WTC11 (cell line): Measurements from ENCODE around the gene NDUFAF2. TPM values are rescaled to one million over a fixed set of nuclear protein-coding genes. Genes with fewer than 3 reads are reported as not detected.

Experiments
- ATAC-seq: fragments of 200-7000 bp; cut with Tn5 transposase; 2 replicates; pipeline ENCODE4 v1.10.0; 2021; ENCODE audit warnings: mild to moderate bottlenecking, moderate library complexity
- CTCF ChIA-PET: fragments of 300-600 bp; sonication (Branson Sonifier 250); formaldehyde crosslinking; loops from one replicate; lab custom pipeline; 2021; ENCODE audit warnings: antibody characterized with exemption; lab: Charles Lee
- POLR2A ChIA-PET: fragments of 350-600 bp; sonication (Branson Sonifier 250); formaldehyde crosslinking; loops from one replicate; lab custom pipeline; 2021; ENCODE audit warnings: antibody characterized with exemption; lab: Charles Lee
- DNase-seq: peaks from one replicate; pipeline ENCODE4 v3.0.0; 2021; ENCODE audit warnings: low spot score
- H3K27ac Mint-ChIP-seq: 2 replicates; pipeline ENCODE4 v1.8.0; 2021; ENCODE audit warnings: mixed read lengths
- H3K27me3 Mint-ChIP-seq: 2 replicates; pipeline ENCODE4 v1.8.0; 2021; ENCODE audit warnings: low read depth, mild to moderate bottlenecking, moderate library complexity, mixed read lengths
- H3K36me3 Mint-ChIP-seq: 2 replicates; pipeline ENCODE4 v1.8.0; 2021; ENCODE audit warnings: mixed read lengths
- H3K4me1 Mint-ChIP-seq: 2 replicates; pipeline ENCODE4 v1.8.0; 2022; ENCODE audit warnings: mixed read lengths
- H3K4me3 Mint-ChIP-seq: 2 replicates; pipeline ENCODE4 v1.8.0; 2021; ENCODE audit warnings: mild to moderate bottlenecking, moderate library complexity, mixed read lengths
- H3K9me3 Mint-ChIP-seq: 2 replicates; pipeline ENCODE4 v1.8.0; 2021; ENCODE audit warnings: mixed read lengths
- ATF1 ChIP-seq: sonication (generic); formaldehyde crosslinking; IDR thresholded peaks from 2 replicates; pipeline ENCODE4 v1.8.1; 2023; ENCODE audit warnings: mild to moderate bottlenecking, moderate library complexity, missing genetic modification reagents
- CBFB ChIP-seq: sonication (generic); formaldehyde crosslinking; IDR thresholded peaks from 2 replicates; pipeline ENCODE4 v1.8.1; 2022; ENCODE audit warnings: mild to moderate bottlenecking, low read depth, missing genetic modification reagents
- ETV6 ChIP-seq: sonication (generic); formaldehyde crosslinking; IDR thresholded peaks from 2 replicates; pipeline ENCODE4 v1.8.1; 2022; ENCODE audit warnings: mild to moderate bottlenecking, missing genetic modification reagents
- FOXJ3 ChIP-seq: sonication (generic); formaldehyde crosslinking; IDR thresholded peaks from 2 replicates; pipeline ENCODE4 v1.9.0; 2021; ENCODE audit warnings: missing genetic modification reagents, mild to moderate bottlenecking, borderline replicate concordance
- FOXP1 ChIP-seq: sonication (generic); formaldehyde crosslinking; IDR thresholded peaks from 2 replicates; pipeline ENCODE4 v1.8.0; 2022; ENCODE audit warnings: missing genetic modification reagents, mild to moderate bottlenecking, moderate library complexity, borderline replicate concordance
- GRHL2 ChIP-seq: fragments of 250-450 bp; sonication (Bioruptor Pico); IDR thresholded peaks from 2 replicates; pipeline ENCODE4 v1.8.0; 2022; ENCODE audit warnings: mild to moderate bottlenecking, moderate library complexity; ENCODE audit not compliant: insufficient replicate concordance, severe bottlenecking
- JUN ChIP-seq: sonication (generic); formaldehyde crosslinking; IDR thresholded peaks from 2 replicates; pipeline ENCODE4 v1.8.0; 2023; ENCODE audit warnings: mild to moderate bottlenecking, missing genetic modification reagents
- NFE2L1 ChIP-seq: sonication (generic); formaldehyde crosslinking; IDR thresholded peaks from 2 replicates; pipeline ENCODE4 v1.8.1; 2023; ENCODE audit warnings: missing genetic modification reagents
- NFYB ChIP-seq: sonication (generic); formaldehyde crosslinking; conservative IDR thresholded peaks from 2 replicates; pipeline ENCODE4 v1.8.0; 2022; ENCODE audit warnings: low read depth, missing genetic modification reagents
- OVOL2 ChIP-seq: fragments of 250-450 bp; sonication (Bioruptor Pico); IDR thresholded peaks from 2 replicates; pipeline ENCODE4 v1.9.0; 2021; ENCODE audit warnings: mild to moderate bottlenecking, borderline replicate concordance
- TEAD4 ChIP-seq: sonication (generic); formaldehyde crosslinking; IDR thresholded peaks from 2 replicates; pipeline ENCODE4 v1.8.0; 2022; ENCODE audit warnings: mild to moderate bottlenecking, missing genetic modification reagents
- ZNF232 ChIP-seq: sonication (generic); formaldehyde crosslinking; IDR thresholded peaks from 2 replicates; pipeline ENCODE4 v1.8.0; 2022; ENCODE audit warnings: mild to moderate bottlenecking, missing genetic modification reagents
- ZNF317 ChIP-seq: sonication (generic); formaldehyde crosslinking; IDR thresholded peaks from 2 replicates; pipeline ENCODE4 v1.8.1; 2023; ENCODE audit warnings: low read depth, mild to moderate bottlenecking, moderate library complexity, missing genetic modification reagents, borderline replicate concordance
- total RNA-seq: library from RNA; stranded (reverse); gene quantifications from 3 replicates; pipeline ENCODE4 v1.2.3, GENCODE V29; 2021
- TF ChIP-seq, protein P1 (sequence below): sonication (generic); formaldehyde crosslinking; IDR thresholded peaks from 2 replicates; pipeline ENCODE4 v1.8.1; 2023; ENCODE audit warnings: mild to moderate bottlenecking, missing genetic modification reagents, borderline replicate concordance
- TF ChIP-seq, protein P2 (sequence below): sonication (generic); formaldehyde crosslinking; IDR thresholded peaks from 2 replicates; pipeline ENCODE4 v1.8.0; 2022; ENCODE audit warnings: missing genetic modification reagents
- TF ChIP-seq, protein P3 (sequence below): sonication (generic); formaldehyde crosslinking; IDR thresholded peaks from 2 replicates; pipeline ENCODE4 v1.8.0; 2022; ENCODE audit warnings: mild to moderate bottlenecking, missing genetic modification reagents
- TF ChIP-seq, protein P4 (sequence below): sonication (generic); formaldehyde crosslinking; IDR thresholded peaks from 2 replicates; pipeline ENCODE4 v1.8.1; 2022; ENCODE audit warnings: mild to moderate bottlenecking, moderate library complexity, missing genetic modification reagents
- TF ChIP-seq, protein P5 (sequence below): sonication (generic); formaldehyde crosslinking; IDR thresholded peaks from 2 replicates; pipeline ENCODE4 v1.8.0; 2023; ENCODE audit warnings: mild to moderate bottlenecking, missing genetic modification reagents
- TF ChIP-seq, protein P6 (sequence below): sonication (generic); formaldehyde crosslinking; IDR thresholded peaks from 2 replicates; pipeline ENCODE4 v1.8.1; 2023; ENCODE audit warnings: mild to moderate bottlenecking, missing genetic modification reagents

NDUFAF2 gene
- total RNA-seq, 1 experiment from 2014 or later: 42.0 TPM

DNA sequence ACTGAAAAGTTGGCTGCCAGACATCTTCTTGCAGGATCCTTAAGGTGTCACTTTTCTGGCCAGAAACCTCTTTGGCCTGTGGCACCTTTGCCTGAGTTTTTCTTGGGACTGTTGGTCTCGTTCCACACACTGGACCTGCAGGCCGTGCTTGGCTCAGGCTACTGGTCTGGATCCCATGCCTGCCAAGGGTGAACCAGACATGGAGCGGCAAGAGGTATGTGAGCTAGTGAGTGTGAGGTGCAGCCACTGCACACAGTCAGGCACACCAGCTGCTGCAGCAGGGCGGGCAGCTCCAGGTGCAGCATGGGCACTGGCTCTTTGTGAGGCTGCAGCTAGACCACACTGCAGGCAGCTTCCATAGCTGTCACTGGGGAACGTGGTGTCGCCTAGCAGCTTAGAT is 47.9 kb downstream of the NDUFAF2 start (continued):
- TF ChIP-seq, protein P1, sequence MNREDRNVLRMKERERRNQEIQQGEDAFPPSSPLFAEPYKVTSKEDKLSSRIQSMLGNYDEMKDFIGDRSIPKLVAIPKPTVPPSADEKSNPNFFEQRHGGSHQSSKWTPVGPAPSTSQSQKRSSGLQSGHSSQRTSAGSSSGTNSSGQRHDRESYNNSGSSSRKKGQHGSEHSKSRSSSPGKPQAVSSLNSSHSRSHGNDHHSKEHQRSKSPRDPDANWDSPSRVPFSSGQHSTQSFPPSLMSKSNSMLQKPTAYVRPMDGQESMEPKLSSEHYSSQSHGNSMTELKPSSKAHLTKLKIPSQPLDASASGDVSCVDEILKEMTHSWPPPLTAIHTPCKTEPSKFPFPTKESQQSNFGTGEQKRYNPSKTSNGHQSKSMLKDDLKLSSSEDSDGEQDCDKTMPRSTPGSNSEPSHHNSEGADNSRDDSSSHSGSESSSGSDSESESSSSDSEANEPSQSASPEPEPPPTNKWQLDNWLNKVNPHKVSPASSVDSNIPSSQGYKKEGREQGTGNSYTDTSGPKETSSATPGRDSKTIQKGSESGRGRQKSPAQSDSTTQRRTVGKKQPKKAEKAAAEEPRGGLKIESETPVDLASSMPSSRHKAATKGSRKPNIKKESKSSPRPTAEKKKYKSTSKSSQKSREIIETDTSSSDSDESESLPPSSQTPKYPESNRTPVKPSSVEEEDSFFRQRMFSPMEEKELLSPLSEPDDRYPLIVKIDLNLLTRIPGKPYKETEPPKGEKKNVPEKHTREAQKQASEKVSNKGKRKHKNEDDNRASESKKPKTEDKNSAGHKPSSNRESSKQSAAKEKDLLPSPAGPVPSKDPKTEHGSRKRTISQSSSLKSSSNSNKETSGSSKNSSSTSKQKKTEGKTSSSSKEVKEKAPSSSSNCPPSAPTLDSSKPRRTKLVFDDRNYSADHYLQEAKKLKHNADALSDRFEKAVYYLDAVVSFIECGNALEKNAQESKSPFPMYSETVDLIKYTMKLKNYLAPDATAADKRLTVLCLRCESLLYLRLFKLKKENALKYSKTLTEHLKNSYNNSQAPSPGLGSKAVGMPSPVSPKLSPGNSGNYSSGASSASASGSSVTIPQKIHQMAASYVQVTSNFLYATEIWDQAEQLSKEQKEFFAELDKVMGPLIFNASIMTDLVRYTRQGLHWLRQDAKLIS: no peak
- TF ChIP-seq, protein P2, sequence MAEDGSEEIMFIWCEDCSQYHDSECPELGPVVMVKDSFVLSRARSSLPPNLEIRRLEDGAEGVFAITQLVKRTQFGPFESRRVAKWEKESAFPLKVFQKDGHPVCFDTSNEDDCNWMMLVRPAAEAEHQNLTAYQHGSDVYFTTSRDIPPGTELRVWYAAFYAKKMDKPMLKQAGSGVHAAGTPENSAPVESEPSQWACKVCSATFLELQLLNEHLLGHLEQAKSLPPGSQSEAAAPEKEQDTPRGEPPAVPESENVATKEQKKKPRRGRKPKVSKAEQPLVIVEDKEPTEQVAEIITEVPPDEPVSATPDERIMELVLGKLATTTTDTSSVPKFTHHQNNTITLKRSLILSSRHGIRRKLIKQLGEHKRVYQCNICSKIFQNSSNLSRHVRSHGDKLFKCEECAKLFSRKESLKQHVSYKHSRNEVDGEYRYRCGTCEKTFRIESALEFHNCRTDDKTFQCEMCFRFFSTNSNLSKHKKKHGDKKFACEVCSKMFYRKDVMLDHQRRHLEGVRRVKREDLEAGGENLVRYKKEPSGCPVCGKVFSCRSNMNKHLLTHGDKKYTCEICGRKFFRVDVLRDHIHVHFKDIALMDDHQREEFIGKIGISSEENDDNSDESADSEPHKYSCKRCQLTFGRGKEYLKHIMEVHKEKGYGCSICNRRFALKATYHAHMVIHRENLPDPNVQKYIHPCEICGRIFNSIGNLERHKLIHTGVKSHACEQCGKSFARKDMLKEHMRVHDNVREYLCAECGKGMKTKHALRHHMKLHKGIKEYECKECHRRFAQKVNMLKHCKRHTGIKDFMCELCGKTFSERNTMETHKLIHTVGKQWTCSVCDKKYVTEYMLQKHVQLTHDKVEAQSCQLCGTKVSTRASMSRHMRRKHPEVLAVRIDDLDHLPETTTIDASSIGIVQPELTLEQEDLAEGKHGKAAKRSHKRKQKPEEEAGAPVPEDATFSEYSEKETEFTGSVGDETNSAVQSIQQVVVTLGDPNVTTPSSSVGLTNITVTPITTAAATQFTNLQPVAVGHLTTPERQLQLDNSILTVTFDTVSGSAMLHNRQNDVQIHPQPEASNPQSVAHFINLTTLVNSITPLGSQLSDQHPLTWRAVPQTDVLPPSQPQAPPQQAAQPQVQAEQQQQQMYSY (CRISPR knock-in tag): no peak
- no peak for TF ChIP-seq ZNF317
- TF ChIP-seq, protein P3, sequence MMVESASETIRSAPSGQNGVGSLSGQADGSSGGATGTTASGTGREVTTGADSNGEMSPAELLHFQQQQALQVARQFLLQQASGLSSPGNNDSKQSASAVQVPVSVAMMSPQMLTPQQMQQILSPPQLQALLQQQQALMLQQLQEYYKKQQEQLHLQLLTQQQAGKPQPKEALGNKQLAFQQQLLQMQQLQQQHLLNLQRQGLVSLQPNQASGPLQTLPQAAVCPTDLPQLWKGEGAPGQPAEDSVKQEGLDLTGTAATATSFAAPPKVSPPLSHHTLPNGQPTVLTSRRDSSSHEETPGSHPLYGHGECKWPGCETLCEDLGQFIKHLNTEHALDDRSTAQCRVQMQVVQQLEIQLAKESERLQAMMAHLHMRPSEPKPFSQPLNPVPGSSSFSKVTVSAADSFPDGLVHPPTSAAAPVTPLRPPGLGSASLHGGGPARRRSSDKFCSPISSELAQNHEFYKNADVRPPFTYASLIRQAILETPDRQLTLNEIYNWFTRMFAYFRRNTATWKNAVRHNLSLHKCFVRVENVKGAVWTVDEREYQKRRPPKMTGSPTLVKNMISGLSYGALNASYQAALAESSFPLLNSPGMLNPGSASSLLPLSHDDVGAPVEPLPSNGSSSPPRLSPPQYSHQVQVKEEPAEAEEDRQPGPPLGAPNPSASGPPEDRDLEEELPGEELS (CRISPR knock-in tag): no peak
- TF ChIP-seq ZNF232 (CRISPR knock-in tag): no peak
- TF ChIP-seq FOXP1 (CRISPR knock-in tag): no peak

DNA sequence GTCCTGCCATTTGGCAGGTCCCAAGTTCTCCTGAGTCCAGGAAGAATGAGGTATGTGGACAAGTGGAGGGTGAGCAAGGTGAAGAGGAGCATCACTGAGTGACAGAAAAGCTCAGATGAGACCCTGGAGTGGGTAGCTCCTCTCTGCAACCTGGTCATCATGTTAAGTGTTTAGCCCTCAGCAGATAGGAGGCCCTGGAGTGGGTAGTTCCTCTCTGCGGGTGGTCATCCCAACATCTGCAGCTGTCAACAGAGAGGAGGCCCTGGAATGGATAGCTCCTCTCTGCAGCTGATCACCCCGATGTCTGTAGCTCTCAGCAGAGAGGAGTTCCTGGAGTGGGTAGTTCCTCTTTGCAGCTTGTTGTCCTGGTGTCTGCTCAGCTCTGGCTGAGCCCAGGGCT is 48.4 kb downstream of the NDUFAF2 start:
- ChIA-PET CTCF (no interaction called here), POLR2A (no interaction called here)
- H3K9me3 Mint-ChIP-seq: peaks cover 35% of the 10 kb centered on the region
- TF ChIP-seq FOXJ3: no peak
- no peak for TF ChIP-seq ZNF232 (CRISPR knock-in tag)
- no peak for TF ChIP-seq ATF1 (CRISPR knock-in tag)
- TF ChIP-seq NFE2L1 (CRISPR knock-in tag): no peak
- TF ChIP-seq TEAD4 (CRISPR knock-in tag): no peak
- TF ChIP-seq, protein P4, sequence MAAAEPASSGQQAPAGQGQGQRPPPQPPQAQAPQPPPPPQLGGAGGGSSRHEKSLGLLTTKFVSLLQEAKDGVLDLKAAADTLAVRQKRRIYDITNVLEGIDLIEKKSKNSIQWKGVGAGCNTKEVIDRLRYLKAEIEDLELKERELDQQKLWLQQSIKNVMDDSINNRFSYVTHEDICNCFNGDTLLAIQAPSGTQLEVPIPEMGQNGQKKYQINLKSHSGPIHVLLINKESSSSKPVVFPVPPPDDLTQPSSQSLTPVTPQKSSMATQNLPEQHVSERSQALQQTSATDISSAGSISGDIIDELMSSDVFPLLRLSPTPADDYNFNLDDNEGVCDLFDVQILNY (CRISPR knock-in tag): no peak
- TF ChIP-seq NFYB (CRISPR knock-in tag): no peak
- TF ChIP-seq CBFB: no peak
- TF ChIP-seq ZNF317: no peak
- no peak for TF ChIP-seq JUN (CRISPR knock-in tag)
- TF ChIP-seq, protein P5, sequence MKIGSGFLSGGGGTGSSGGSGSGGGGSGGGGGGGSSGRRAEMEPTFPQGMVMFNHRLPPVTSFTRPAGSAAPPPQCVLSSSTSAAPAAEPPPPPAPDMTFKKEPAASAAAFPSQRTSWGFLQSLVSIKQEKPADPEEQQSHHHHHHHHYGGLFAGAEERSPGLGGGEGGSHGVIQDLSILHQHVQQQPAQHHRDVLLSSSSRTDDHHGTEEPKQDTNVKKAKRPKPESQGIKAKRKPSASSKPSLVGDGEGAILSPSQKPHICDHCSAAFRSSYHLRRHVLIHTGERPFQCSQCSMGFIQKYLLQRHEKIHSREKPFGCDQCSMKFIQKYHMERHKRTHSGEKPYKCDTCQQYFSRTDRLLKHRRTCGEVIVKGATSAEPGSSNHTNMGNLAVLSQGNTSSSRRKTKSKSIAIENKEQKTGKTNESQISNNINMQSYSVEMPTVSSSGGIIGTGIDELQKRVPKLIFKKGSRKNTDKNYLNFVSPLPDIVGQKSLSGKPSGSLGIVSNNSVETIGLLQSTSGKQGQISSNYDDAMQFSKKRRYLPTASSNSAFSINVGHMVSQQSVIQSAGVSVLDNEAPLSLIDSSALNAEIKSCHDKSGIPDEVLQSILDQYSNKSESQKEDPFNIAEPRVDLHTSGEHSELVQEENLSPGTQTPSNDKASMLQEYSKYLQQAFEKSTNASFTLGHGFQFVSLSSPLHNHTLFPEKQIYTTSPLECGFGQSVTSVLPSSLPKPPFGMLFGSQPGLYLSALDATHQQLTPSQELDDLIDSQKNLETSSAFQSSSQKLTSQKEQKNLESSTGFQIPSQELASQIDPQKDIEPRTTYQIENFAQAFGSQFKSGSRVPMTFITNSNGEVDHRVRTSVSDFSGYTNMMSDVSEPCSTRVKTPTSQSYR (CRISPR knock-in tag): no peak
- TF ChIP-seq GRHL2 (CRISPR knock-in tag): no peak
- TF ChIP-seq ETV6 (CRISPR knock-in tag): no peak
- TF ChIP-seq OVOL2: no peak
- TF ChIP-seq, protein P6, sequence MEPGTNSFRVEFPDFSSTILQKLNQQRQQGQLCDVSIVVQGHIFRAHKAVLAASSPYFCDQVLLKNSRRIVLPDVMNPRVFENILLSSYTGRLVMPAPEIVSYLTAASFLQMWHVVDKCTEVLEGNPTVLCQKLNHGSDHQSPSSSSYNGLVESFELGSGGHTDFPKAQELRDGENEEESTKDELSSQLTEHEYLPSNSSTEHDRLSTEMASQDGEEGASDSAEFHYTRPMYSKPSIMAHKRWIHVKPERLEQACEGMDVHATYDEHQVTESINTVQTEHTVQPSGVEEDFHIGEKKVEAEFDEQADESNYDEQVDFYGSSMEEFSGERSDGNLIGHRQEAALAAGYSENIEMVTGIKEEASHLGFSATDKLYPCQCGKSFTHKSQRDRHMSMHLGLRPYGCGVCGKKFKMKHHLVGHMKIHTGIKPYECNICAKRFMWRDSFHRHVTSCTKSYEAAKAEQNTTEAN (CRISPR knock-in tag): no peak

More for the DNA sequence above, 48.4 kb downstream of the NDUFAF2 start:
- Mint-ChIP-seq H3K4me3 (no peak overlapping the region), H3K27ac (no peak overlapping the region), H3K4me1 (no peaks in the 10 kb centered on the region), H3K36me3 (peaks cover 30% of the 10 kb centered on the region), H3K27me3 (no peaks in the 10 kb centered on the region)
- no peak for DNase-seq
- ATAC-seq: no peak
